GM19238 (cell line): ENCODE measurements around the gene CD244.
"Not testable (repeated sequence)": the region's sequence is repeated elsewhere in the genome, so short reads cannot be mapped to it uniquely, and the experiment has no call there.

Experiments used
- DNase-seq: peaks from one replicate; pipeline ENCODE4 v3.0.0; 2011; ENCODE audit warnings: low spot score; ENCODE audit not compliant: insufficient read length

Gene CD244

GRCh38 chr1:160862203-160863060 is at the start of gene CD244:
Gene CD244, minus strand, starts transcription at chr1:160862887. Its CDS starts 210 bp downstream, at chr1:160862677.
- DNase-seq, result peak; percentile 35

- no peak for DNase-seq
These were observed 49.2 kb upstream of the CD244 start for GRCh38 chr1:160911925-160912324.

GRCh38 chr1:160911441-160911840 is 48.8 kb upstream of the CD244 start:
- no peak for DNase-seq

- no peak for DNase-seq
These were observed 47.6 kb upstream of the CD244 start for GRCh38 chr1:160910170-160910750.

- DNase-seq, result no peak
These were observed 45.3 kb upstream of the CD244 start for GRCh38 chr1:160907976-160908375.

- no peak for DNase-seq
These were observed 42.9 kb upstream of the CD244 start for GRCh38 chr1:160905617-160905989.

GRCh38 chr1:160904783-160905616 is 42.3 kb upstream of the CD244 start:
- no peak for DNase-seq

- not testable (repeated sequence) for DNase-seq
These were observed 39.6 kb upstream of the CD244 start for GRCh38 chr1:160902251-160902650.

GRCh38 chr1:160901768-160902167 is 39.1 kb upstream of the CD244 start:
- no peak for DNase-seq

GRCh38 chr1:160900683-160901082 is 38.0 kb upstream of the CD244 start:
- not testable (repeated sequence) for DNase-seq

- DNase-seq, result not testable (repeated sequence)
These were observed 31.9 kb upstream of the CD244 start for GRCh38 chr1:160894368-160895135.

- no peak for DNase-seq
These were observed 28.8 kb upstream of the CD244 start for GRCh38 chr1:160891474-160891873.

- no peak for DNase-seq
These were observed 26.2 kb upstream of the CD244 start for GRCh38 chr1:160888926-160889325.

- DNase-seq, result no peak
These were observed 24.4 kb upstream of the CD244 start for GRCh38 chr1:160887071-160887470.

- no peak for DNase-seq
These were observed 22.4 kb upstream of the CD244 start, which contains the start of gene ITLN1 for GRCh38 chr1:160885042-160885441. Gene ITLN1, minus strand, starts transcription at chr1:160885180. Its CDS starts 303 bp downstream, at chr1:160884877.

GRCh38 chr1:160884579-160884978 is 21.9 kb upstream of the CD244 start:
- DNase-seq, result no peak

GRCh38 chr1:160883581-160884513 is 21.2 kb upstream of the CD244 start:
- DNase-seq, result no peak

GRCh38 chr1:160882582-160882981 is 19.9 kb upstream of the CD244 start:
- DNase-seq, result no peak

- DNase-seq, result not testable (repeated sequence)
These were observed 18.6 kb upstream of the CD244 start for GRCh38 chr1:160881264-160881663.

- no peak for DNase-seq
These were observed 17.5 kb upstream of the CD244 start for GRCh38 chr1:160880216-160880615.
